NCI-H2171 treated with DMSO at 0.1 percent for 48 hours (cell line): Measurements from ENCODE around the gene RAPGEF1.
"Not testable (repeated sequence)": the region's sequence is repeated elsewhere in the genome, so short reads cannot be mapped to it uniquely, and the experiment has no call there.

Experiments
- DNase-seq: peaks from one replicate; lab custom pipeline; 2025; lab: John Stamatoyannopoulos, UW

The RAPGEF1 gene

GRCh38 chr9:131670247-131671132, 69.4 kb downstream of the RAPGEF1 start:
- no peak for DNase-seq

DNA sequence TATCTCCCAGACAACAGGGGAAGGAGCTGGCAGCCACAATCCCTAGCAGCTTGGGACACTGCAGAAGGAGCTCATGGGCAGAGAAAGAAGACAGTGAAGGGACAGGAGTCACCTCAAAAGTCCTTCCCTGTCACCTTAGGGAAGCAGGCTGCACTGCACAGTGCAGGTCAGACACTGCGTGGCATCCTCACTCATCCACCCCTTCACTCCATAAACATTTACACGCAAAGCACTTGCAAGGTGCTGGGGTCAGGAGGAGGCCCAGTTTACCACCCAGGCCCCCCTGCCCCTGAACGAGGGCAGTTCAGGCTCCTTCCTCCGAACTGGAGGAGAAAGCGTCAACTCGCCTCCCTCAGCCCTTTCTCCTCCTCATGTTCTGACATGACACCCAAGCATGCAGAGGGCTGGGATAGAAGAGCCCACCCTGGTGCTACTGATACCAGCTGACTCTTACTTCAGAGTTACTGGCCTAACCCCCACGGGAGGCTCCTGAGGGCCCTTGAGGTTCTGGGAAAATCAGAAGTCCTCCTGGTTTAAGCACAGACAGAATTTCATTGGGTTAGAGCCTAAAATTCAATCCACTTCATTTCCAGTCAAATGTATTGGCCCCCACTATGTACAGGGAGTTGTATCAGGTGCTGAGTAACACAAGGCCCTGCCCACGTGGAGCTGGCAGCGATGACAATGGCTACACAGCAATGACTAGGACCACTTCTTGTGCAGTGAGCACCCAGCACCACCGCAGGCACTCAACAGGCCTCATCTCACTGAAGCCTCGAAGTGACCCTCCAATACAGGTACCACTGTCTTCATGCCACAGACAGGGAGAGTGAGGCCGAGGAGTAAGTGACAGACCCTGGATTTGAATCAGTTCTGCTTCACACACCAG, 70.4 kb downstream of the RAPGEF1 start:
- no peak for DNase-seq

DNA sequence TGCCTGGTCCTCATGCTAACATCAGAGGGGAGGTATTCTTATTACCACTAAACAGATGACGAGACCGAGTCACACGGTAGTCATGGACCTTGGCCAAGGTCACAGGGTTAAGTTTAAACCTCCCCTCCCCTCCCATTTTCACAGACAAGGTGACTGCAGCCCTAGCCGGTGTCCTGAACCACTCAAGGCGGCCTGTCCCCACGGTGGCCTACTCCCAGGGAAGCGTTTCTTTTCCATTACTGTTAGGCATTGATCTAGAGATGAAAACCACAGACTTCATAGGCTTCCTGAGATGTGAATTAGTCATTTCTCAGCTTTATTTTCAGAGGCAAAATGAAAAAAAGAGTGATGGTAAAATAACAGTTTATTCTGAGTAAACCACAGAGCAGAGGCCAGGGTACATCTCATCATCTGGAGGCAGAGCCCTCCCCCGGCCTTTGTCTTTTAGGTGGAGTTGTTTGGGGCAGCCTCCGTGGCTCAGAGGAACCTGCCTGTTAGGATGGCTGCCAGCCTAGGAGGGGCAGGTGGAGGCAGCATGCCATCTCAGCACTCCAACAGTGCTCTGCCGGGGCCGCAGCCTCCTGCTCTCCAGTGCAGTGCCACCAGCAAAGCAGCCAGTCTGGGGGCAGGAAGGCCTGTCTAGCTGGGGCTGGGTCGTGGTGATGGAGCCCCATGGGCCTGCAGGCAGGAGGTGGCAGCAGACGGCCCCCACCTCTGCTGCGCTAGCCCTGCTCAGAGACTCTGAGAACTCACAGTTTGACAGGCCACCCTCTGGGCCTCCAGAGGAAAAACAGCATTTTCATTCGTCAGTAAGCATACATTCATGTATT, 71.2 kb downstream of the RAPGEF1 start:
- DNase-seq = peak; percentile 70

DNA sequence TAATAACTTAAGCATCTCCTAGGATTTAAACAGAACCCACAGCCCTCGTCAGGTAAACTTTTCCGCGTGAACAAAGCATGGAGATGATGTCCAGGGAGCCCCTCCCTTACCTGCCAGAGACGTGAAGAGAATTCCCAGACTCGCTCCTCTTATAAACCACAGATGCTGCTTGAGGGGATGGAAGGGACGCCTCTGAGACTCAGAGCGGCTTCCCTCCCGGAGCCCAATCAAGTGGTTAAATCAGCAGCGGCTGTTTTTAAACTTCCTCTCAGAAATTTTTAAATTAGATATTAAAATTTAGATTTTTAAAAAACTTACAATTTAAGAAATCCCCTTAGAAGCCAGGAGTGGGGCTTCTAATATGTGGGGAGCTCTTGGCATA, 71.8 kb downstream of the RAPGEF1 start:
- no peak for DNase-seq

GRCh38 chr9:131667576-131667975, 72.3 kb downstream of the RAPGEF1 start:
- DNase-seq = no peak

- DNase-seq = no peak
Measured at GRCh38 chr9:131666774-131667173, 73.1 kb downstream of the RAPGEF1 start.

DNA sequence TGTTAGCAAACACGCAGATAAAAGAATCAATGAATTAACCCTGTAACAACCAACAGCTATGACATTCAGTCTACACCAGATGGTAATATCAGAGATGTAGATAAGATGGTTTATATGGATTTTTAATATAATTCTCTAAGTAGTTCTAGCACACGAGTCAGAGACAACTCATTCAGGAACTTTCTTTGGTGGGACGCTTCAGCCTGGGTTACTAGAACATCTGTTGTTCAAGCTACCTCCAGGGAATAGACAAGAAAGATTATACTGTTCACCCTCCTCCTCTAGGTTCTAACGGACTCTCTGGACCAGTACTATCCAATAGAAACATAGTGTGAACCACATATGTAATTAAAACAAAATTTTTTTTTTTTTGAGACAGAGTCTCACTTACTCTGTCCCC, 73.8 kb downstream of the RAPGEF1 start:
- DNase-seq = peak; percentile 60

DNA sequence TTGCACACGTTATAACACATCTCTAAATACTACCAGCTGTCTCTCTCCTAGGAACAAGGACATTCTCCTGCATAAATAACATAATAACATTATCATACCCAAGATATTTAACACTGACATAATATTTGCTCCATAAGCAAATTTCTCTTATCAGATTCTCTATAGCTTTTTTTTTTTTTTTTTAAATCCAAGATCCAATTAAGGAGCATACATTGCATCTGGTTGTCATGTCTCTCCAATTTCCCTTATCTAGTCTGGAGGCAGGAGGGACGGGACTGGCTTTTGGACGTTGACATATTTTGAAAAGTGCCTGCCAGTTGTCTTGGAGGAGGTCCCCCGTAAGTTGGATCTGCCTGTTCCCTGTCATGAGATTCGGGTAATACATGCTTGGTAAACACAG, 76.6 kb downstream of the RAPGEF1 start:
- DNase-seq = no peak

DNA sequence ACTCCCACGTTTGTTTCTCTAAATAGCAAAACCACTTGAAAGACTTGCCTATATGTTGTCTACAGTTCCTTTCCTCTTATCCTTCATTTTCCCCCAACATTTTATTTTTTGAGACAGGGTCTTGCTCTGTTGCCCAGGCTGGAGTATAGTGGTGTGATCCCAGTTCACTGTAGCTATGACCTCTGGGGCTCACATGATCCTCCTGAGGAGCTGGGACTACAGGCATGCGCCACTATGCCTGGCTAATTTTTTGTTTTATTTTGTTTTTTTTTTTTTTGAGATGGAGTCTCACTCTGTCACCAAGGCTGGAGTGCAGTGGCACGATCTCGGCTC, 77.6 kb downstream of the RAPGEF1 start:
- not testable (repeated sequence) for DNase-seq

GRCh38 chr9:131661568-131662288, 78.1 kb downstream of the RAPGEF1 start:
- DNase-seq = no peak

GRCh38 chr9:131660466-131661405, 79.1 kb downstream of the RAPGEF1 start:
- no peak for DNase-seq

- no peak for DNase-seq
Measured at GRCh38 chr9:131658377-131659129, 81.3 kb downstream of the RAPGEF1 start.

GRCh38 chr9:131657940-131658339, 81.9 kb downstream of the RAPGEF1 start:
- DNase-seq = no peak

DNA sequence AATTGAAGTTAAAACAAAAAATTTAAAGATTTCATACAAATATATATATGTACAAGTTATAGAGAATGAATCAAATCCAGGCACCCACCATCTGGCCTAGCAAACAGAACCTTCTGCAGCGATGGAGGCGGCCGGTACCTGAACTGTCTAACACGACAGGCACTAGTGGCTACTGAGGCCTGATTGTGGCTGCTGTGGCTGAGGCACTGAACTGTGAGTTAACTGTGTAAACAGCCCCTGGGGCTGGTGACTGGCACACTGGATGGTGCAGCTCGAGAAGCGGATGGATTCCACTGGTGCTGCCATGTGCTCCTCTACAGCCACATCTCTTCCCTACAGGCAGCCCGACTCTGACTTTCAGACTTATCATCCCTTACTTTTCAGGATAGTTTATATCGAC, 82.4 kb downstream of the RAPGEF1 start:
- DNase-seq = no peak

DNA sequence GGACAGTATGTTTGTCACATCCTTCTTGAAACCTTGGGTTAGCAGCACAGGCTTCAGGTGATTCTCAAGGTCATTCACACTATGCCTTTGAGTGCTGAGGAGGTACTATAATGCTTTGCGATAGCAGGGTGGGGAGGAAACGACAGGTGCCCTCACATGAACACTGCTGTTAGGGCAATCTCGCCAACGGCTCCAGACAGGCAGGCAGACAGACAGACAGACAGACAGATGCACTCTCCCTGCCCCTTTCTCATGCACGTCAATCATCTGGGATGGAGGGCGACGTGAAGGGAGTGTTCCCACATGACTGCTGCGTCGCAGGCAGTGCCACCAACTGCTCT, 82.9 kb downstream of the RAPGEF1 start:
- DNase-seq = no peak

DNA sequence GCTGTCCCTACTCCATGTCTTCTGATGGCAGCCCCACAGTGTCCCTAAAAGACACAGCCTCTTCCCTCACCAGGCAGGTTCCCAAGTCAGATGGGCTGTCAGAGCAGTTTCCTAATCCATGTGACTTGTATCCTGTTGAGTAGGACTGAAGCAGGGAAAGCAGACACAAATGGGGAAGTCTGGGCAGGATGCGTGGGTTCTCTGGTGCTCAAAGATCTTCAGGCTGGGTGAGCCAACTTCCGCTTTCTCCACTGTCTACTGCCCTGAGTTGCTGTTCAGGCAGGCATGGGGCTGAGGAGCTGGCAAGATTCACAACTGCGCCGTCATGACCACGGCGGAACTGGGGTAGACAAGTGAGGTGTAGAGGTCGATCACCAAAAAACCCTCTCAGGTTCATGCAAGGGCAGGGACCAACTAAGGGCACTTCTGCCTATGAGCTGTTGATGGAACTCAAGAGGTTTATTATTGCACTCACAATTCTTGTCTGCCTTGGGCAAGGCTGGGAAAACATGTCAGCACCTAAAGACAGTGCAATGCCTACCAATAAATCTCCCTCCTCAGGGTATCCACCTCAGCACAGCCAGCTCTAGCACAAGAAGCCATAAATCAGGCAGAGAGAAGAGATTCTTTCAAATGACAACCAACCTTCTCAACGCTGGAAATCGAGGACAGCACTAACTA, 83.4 kb downstream of the RAPGEF1 start:
- DNase-seq = no peak

DNA sequence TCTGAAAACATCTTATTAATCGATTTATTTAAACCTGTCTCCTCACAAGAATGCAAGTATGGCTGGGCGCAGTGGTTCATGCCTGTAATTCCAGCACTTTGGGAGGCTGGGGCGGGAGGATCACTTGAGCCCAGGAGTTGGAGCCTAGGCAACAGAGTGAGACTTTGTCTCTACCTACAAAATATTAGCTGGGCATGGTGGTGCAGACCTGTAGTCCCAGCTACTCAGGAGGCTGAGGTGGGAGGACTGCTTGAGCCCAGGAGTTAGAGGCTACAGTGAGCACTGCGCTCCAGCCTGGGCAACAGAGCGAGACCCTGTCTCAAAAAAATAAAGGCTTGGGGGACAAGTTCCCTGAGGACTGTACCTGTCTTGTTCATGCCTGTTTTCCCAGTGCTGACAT, 85.5 kb downstream of the RAPGEF1 start:
- not testable (repeated sequence) for DNase-seq

GRCh38 chr9:131651599-131651998, 88.3 kb downstream of the RAPGEF1 start:
- no peak for DNase-seq

DNA sequence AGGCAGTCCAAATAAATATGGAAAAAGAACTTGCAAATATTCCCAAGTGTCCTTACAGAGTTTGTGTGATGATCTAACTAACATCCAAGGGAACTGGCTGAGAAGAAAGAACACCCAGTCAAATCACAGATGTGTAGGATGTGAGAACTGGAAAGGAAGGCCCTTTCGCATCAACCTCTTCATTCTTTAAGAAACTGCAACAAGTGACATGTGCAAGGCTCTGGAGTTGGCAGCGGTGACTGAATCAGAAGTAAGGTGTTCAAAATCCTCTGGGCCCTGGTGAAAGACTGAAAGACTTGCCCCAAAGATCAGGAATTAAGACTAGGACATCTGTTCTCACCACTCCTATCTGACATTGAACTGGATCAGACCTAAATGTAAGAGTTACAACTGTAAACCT, 88.7 kb downstream of the RAPGEF1 start:
- no peak for DNase-seq
